Osteocyte (in vitro differentiated cells): Measurements from ENCODE around the gene PRRG3. TPM values are rescaled to one million over a fixed set of nuclear protein-coding genes. Genes with fewer than 3 reads are reported as not detected.

Source experiments
- DNase-seq: peaks from one replicate; pipeline ENCODE4 v3.0.0; 2021; ENCODE audit warnings: mixed read lengths; ENCODE audit not compliant: unreplicated experiment; ENCODE audit errors: extremely low spot score
- H3K27ac Mint-ChIP-seq: one replicate; pipeline ENCODE4 v1.8.0; 2021; ENCODE audit warnings: mild to moderate bottlenecking, mixed read lengths; ENCODE audit not compliant: unreplicated experiment
- H3K27me3 Mint-ChIP-seq: one replicate; pipeline ENCODE4 v1.8.0; 2021; ENCODE audit warnings: mixed read lengths; ENCODE audit not compliant: unreplicated experiment
- H3K36me3 Mint-ChIP-seq: one replicate; pipeline ENCODE4 v1.8.0; 2021; ENCODE audit warnings: mixed read lengths; ENCODE audit not compliant: unreplicated experiment
- H3K4me1 Mint-ChIP-seq: one replicate; pipeline ENCODE4 v1.8.0; 2021; ENCODE audit warnings: mixed read lengths; ENCODE audit not compliant: unreplicated experiment
- H3K4me3 Mint-ChIP-seq: one replicate; pipeline ENCODE4 v1.8.0; 2021; ENCODE audit warnings: mild to moderate bottlenecking, moderate library complexity, mixed read lengths; ENCODE audit not compliant: unreplicated experiment
- H3K9me3 Mint-ChIP-seq: one replicate; pipeline ENCODE4 v1.8.0; 2021; ENCODE audit warnings: mixed read lengths; ENCODE audit not compliant: unreplicated experiment
- total RNA-seq: library from RNA; stranded (reverse); gene quantifications from 2 replicates; pipeline ENCODE4 v1.2.1, GENCODE V29; 2021
- TF ChIP-seq, protein P1 (sequence below): fragments of 200-600 bp; sonication (generic); IDR thresholded peaks from 2 replicates; pipeline ENCODE4 v1.5.0; 2021; ENCODE audit warnings: antibody characterized with exemption, mild to moderate bottlenecking, moderate library complexity

Gene PRRG3
- total RNA-seq, 1 donor from 2014 or later = not detected

DNA sequence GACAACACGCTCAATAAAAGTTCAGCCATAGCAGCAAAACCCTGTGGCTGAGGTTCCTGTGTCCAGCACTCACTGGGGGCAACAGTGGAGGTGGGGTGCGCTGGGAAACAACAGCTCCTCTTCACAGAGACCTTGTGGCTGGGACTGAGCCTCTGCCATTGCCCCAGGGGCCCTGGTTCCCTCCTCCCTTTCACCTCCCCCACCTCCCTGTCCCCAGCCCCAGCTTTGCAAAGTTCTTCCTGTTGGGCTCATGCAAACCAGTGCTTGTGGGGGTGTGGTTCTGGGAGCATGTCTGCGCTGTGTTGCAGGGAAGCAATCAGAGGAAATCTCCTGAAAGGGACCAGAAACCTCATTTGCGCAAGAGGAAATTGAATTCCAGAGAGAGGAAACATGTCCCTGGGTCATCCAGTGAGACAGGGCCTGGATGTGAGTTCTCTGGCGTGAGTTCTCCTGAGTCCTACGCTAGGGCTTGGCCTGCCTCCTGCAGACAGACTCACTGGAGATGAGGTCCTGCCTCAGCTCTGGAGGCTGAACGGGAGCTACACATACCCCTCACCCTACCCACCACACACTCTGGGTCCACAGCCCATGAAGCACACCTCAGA, 28.0 kb downstream of the PRRG3 start:
- Mint-ChIP-seq H3K4me1 (no peaks in the 10 kb centered on the region), H3K27me3 (no peaks in the 10 kb centered on the region), H3K9me3 (peaks cover 25% of the 10 kb centered on the region), H3K27ac (no peak overlapping the region), H3K36me3 (no peaks in the 10 kb centered on the region), H3K4me3 (no peak overlapping the region)
- no peak for DNase-seq
- TF ChIP-seq, protein P1, sequence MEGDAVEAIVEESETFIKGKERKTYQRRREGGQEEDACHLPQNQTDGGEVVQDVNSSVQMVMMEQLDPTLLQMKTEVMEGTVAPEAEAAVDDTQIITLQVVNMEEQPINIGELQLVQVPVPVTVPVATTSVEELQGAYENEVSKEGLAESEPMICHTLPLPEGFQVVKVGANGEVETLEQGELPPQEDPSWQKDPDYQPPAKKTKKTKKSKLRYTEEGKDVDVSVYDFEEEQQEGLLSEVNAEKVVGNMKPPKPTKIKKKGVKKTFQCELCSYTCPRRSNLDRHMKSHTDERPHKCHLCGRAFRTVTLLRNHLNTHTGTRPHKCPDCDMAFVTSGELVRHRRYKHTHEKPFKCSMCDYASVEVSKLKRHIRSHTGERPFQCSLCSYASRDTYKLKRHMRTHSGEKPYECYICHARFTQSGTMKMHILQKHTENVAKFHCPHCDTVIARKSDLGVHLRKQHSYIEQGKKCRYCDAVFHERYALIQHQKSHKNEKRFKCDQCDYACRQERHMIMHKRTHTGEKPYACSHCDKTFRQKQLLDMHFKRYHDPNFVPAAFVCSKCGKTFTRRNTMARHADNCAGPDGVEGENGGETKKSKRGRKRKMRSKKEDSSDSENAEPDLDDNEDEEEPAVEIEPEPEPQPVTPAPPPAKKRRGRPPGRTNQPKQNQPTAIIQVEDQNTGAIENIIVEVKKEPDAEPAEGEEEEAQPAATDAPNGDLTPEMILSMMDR = no peak

DNA sequence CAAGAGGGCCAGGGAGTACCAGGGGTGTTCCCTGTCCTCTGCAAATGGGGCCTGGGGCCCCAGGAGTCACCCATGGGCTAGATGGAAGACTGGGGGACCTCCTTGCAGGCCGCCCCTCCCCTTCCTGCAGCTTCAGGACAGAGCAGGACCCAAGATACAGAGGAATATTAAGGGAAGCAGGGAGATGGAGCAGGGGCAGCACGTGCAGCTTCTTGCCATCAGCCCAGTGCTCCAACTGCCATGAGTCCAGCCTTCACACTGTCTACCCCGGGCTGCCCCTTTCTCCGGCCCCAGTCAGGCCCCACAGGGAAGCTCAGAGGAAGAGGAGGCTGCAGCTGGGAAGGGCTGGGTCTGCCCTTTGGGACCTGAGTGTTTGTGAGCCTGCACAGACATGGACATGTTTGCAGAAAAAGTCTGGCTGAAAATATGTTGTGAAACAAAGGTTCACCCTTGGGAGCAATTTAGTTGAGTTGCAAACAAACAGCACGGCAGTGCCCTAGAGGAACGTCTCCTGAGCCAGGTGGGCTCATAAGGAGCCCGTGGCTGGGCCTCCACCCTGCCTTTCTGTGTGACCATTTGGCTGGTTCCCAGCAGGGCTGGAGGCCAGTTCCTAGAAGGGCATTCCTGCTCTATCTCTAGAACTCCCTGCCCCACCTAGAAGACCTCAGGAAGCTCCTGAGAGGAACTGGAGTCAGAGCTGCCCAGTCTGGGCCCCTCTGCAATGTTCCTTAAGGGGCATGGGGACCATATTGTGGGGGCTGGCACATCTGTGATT, 29.5 kb downstream of the PRRG3 start:
- Mint-ChIP-seq H3K9me3 (peaks cover 28% of the 10 kb centered on the region), H3K36me3 (no peaks in the 10 kb centered on the region), H3K4me3 (no peak overlapping the region), H3K27ac (no peak overlapping the region), H3K27me3 (no peaks in the 10 kb centered on the region), H3K4me1 (no peaks in the 10 kb centered on the region)
- TF ChIP-seq, protein P1 = no peak
- no peak for DNase-seq

DNA sequence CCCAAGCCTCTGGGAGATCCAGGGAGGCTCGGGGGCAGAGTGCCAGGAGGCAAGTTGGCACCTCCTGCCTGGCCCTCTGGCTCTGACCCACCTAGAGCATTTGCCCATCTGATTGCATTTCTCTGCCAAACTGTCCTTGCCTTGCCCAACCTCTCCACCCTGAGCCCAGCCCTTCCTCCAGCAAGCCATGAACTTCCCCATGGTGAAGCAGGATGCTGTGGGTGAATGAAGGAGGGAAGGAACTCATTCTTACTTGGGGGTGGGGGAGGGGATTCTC, 30.0 kb downstream of the PRRG3 start:
- H3K27ac Mint-ChIP-seq = no peak overlapping the region
- H3K27me3 Mint-ChIP-seq = no peaks in the 10 kb centered on the region
- TF ChIP-seq, protein P1 = no peak
- no peak overlapping the region for H3K4me3 Mint-ChIP-seq
- no peak for DNase-seq
- no peaks in the 10 kb centered on the region for H3K36me3 Mint-ChIP-seq
- peaks cover 29% of the 10 kb centered on the region for H3K9me3 Mint-ChIP-seq
- H3K4me1 Mint-ChIP-seq = no peaks in the 10 kb centered on the region

DNA sequence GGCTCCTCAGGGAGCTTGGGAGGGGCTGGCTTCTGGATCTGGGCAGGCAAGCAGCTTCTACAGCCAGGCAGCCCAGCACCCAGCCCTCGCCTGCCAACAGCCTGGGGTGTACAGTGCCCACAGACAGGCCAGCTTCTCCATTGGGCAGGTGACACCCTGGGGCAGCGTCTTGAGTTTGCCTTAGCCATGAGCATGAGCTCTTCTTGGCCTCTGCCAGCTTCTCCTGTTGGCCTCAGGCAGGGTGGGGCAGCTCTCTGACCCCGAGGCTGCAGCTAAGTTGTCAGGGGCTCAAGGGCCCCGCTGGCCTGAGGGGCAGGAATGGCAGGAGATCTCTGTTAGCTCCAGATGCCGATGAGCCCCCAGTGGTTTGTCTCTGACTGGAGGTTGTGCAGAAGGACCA, 31.5 kb downstream of the PRRG3 start:
- Mint-ChIP-seq H3K27ac (no peak overlapping the region), H3K4me3 (no peak overlapping the region), H3K4me1 (no peaks in the 10 kb centered on the region), H3K27me3 (no peaks in the 10 kb centered on the region), H3K9me3 (peaks cover 33% of the 10 kb centered on the region), H3K36me3 (no peaks in the 10 kb centered on the region)
- no peak for DNase-seq
- TF ChIP-seq, protein P1 = no peak

DNA sequence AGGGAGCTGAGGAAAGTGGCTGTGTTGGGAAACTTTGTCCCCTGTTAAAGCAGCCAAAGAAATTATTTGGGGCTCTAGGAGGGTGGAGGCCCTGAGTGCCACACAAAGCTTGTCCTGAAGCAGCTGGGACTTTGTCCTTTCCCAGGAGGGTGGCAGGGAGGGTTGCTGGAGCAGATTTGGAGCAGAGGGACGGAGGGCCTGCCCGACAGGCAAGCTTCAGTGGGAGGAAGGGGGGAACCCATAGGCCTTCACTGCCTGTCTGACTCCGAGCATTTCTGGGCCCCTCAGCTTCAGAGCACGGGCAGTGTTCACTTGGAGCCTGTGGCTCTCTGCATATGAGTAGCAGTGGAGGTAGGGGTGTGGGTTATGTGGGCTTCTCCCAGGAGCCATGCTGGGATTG, 32.1 kb downstream of the PRRG3 start:
- no peaks in the 10 kb centered on the region for H3K4me1 Mint-ChIP-seq
- H3K27me3 Mint-ChIP-seq = no peaks in the 10 kb centered on the region
- no peak overlapping the region for H3K4me3 Mint-ChIP-seq
- peaks cover 33% of the 10 kb centered on the region for H3K9me3 Mint-ChIP-seq
- no peaks in the 10 kb centered on the region for H3K36me3 Mint-ChIP-seq
- no peak overlapping the region for H3K27ac Mint-ChIP-seq
- DNase-seq = no peak
- TF ChIP-seq, protein P1 = no peak
